ENCODE results near the gene LYSMD3.

DNA sequence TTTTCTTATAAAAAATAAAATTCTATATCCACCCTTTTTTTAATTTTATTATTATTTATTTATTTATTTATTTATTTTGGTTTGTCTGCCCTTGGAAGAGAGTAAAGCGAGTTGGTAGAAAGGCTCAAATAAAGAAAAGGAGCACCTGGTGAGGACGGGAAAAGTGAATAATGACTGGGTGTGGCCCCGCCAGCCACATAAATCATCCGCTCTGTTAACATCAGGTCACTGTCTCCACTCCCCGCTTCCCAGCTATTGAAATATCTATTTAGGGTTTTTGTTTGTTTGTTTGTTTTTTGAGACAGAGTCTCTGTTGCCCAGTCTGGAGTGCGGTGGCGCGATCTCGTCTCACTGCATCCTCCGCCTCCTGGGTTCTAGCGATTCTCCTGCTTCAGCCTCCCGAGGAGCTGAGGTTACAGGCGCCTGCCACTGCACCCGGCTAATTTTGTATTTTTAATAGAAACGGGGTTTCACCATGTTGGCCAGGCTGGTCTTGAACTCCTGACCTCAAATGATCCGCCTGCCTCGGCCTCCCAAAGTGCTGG, 53.9 kb downstream of the LYSMD3 start:
- TF ChIP-seq POLR2AphosphoS5 (IDR thresholded peaks at IDR 0.05) (no peak), EP300 (IDR thresholded peaks at IDR 0.05) (no peak)
